ENCODE data around the gene BCL2.

The BCL2 gene

DNA sequence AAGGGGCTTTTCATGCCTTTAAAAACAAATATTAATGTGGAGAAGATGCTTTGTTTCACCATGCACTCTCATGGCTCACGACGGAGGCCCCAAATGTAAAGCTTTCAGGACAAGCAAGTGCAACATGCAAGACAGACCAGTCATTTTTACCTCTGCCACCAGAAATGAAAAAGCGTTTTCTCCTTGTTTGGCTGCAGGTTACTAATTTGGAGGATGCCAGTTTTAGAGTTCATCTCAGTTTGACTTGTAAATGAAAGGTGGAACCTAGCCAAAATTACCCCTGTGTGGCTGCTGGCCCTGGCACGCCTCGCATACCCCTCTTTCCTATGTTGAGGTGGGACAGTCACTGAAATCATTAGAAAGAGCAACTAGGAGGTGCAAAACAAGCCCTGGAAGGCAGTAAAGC lies 138.6 kb downstream of the BCL2 start:
- no peak for DNase-seq (ENCODE audit: low read depth)

DNA sequence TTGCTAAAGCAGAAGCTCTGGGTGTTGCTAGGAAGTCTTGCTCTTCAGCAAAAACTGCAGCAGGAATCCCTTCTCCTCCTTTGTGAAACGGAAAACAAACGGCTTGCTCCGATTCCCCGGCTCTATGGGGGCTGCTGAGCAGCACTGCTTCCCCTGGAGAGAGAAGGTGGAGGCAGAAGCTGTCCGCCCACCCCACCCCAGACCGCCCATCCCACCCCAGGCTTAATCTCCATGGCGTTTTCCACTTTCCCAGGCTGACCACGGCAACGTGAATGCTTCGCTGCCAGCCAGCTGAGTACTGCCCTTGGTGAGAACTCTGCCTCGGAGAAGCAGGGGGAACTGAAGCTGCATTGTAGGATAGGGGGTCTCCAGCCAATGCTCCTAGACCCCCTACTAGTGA lies 139.2 kb downstream of the BCL2 start:
- DNase-seq (ENCODE audit: low read depth) = no peak

DNA sequence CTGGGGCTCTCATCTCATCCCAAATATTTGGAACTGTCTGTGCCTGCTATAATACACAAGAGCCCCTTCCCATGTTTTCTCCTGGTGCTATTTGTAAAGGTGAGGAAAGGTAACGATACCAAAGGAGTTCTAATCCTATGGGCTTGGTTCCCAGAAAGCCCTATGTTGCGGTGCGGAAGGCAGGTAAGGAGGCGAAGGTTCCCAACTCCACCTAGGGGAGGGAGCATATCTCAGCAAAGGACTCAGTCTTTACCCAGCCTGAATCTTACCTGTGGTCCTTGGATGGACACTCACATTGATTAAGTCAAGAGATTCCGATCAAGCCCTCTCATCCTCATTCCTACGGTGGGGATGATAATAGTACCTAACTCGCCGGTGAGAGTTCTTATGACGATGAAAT lies 140.1 kb downstream of the BCL2 start:
- no peak for DNase-seq (ENCODE audit: low read depth)

DNA sequence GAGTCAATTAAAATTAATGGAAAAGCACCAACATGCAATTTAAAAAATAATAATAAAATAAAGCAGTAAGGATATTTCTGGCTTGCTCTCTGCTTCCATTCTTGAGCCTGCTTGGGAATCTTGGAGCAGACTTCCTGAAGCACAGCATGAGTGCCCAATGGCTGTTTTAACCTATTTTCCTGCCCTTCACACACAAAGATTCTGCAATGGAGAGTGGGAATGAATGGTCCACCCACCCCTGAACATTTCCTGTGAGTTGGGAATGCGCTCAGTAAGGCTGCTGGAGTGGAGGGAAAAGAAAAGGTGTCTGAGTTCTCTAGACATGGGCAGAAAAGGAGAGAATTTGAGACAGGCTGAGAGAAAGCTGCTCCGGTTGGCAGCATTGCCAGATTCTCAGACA lies 140.6 kb downstream of the BCL2 start:
- DNase-seq (ENCODE audit: low read depth) = no peak

DNA sequence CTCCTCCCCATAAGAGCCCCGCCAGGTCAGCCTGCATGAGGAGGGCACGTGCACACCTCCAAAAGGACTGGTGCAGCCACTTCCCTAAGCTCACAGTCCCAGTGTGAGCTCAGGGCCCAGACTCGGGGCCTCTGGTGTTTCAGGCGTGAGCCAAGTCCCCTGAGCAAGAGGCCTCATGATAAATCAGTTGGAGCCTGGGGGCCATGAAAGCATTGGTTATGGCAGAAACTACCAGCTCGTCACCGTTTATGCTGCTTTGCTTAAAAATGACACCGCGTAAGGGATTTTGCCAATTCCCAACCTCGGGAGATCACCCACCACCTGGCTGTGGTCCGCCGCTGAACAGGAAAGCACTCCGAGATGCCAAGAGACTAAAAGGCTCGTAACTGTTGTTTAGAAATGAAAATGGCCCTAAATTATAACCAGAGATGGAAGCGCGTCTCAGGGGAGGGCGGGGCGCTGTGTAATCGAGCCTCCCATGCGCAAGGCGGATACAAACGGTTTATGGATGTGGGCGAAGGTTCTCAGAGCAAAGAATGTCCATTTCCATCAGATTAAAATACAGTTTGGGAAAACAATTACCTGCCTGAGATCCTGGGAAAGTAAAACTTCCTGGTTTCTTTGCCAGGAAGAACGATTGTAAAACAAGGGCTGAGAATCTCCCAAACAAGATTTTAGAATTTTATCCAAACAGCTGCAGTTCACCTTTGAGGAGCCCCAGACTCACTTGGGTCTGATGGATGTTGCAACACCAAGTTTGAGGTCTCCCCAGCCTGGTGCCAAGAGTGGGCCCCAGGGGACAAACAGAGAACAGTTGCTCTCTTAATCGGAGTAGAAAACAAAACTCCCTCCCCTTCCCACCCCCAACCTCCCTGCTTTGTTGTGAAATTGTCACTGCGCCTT lies 141.4 kb downstream of the BCL2 start:
- no peak for DNase-seq (ENCODE audit: low read depth)

DNA sequence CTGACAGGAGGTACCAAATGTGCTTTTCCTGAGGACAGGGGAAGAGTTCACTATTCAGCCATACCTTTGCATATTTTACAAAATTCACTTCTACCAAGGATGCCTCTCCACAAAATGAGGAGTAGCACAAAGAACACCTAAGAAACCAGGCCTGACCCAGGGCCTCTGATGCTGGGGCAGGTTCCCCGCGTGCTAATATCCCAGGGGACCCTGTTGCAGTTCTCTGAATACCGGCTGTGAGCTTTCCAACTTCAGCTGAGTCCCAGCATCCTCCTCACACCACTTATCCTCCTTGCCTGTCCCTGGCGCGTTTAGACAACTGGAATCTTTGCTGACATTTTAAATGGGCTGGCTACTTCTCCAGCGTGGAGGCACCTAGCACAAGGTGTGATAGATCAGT lies 142.3 kb downstream of the BCL2 start:
- DNase-seq (ENCODE audit: low read depth) = no peak

DNA sequence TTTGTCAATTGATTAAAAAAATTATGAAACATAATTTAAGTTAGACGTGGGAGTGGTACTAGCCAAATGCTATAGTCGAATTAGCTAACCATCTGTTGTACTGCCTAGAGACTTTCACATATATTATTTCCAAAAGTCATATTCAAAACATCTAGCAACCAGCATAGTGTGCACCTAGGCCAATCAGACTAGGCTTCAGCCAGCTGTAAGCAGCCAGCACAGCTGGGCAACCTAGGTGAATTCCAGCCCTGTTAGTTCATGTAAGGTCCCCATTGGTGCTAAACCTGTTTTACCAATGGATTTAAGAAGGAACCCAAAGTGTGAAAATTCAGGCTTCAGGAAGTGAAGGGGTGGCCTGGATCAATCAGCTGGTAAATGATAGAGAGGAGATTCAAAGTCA lies 144.3 kb downstream of the BCL2 start:
- no peak for DNase-seq (ENCODE audit: low read depth)

DNA sequence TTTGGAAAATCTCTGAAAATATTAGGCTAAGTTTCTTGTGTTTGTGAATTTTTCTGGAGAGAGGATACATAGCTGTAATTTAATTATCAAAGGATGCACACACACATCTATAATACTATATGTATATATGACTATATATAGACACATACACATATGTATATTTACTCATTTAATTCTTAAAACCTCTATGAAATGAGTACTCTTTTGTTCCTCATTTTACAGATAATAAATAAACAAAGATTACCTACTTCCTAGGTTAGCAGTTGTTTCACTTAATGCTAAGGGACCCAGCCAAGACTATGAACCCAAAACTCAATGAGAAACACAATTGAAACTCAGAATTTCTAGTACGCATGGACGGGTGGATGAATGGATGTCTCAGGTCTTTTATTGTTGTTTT lies 145.6 kb downstream of the BCL2 start:
- no peak for DNase-seq (ENCODE audit: low read depth)

DNA sequence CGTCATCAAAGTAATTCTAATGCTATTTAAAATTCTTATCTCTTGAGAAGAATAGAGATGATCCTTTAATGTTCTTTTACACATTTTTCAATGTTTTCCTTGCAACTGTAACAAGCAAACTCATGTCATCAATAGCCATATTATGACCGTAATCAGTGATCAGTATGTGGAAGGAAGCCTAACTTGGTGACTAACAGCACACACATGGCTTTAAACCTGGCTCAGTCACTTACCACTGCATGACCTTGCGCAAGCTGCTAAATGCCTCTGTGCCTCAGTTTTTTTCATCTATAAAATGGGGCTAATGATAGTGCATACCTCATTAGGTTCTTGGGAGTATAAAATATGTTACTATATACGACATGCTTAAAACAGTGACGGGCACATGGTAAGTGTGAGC lies 149.7 kb downstream of the BCL2 start:
- no peak for DNase-seq (ENCODE audit: low read depth)

DNA sequence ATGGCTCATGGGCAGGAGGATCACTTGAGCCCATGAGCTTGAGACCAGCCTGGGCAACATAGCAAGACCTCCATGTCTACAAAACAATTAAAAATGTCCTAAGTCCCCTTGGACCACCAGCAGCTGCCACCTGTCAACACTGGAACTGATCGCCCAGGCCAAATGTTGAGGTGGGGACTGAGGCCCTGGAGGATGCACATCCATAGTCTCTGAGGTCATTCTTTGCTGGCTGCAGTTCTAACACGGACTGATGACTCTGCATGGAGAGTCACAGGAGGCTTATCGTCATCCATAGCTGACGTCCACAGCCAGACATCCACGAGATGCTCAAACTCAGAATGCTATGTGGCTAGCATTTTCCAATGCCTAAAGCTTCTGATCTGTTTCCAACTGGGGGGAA lies 151.3 kb downstream of the BCL2 start:
- no peak for DNase-seq (ENCODE audit: low read depth)

DNA sequence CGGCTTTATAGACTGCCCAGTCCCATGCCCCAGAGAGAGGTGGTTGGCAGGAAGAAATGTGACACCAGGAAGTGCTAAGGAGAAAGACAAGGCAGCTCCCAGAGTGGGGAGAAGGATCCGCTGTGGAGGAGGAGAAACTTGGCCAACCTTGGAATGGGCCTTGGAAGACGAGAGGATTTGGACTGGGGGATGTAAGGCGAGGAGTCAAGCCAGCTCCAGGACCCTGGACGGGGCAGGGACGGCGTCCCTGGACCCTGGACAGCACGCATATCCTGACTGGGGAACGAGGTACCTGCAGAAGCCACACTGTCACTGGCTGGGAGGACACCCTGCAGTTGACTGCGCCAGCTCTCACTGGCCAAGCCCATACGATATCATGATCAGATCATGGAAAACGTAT lies 153.4 kb downstream of the BCL2 start:
- DNase-seq (ENCODE audit: low read depth) = no peak

DNA sequence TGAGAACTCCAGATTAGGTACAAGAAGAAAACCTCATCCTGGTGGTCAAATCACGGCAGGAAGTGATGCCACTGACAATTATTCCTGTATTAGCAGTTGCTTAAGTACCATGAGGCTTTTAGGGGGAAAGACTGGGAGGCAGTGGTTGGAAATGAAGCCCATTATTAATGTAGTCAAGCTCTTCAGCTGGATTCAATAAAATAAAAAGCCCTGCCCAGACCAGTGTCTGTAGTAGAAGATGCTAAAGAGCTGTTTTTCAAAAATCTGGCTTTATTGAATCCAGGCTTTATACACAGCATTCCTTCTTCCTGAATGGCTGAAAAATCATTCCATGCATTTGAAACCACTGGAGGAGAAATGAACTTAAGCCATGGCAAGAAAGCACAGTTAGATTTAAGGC lies 155.2 kb downstream of the BCL2 start:
- no peak for DNase-seq (ENCODE audit: low read depth)

DNA sequence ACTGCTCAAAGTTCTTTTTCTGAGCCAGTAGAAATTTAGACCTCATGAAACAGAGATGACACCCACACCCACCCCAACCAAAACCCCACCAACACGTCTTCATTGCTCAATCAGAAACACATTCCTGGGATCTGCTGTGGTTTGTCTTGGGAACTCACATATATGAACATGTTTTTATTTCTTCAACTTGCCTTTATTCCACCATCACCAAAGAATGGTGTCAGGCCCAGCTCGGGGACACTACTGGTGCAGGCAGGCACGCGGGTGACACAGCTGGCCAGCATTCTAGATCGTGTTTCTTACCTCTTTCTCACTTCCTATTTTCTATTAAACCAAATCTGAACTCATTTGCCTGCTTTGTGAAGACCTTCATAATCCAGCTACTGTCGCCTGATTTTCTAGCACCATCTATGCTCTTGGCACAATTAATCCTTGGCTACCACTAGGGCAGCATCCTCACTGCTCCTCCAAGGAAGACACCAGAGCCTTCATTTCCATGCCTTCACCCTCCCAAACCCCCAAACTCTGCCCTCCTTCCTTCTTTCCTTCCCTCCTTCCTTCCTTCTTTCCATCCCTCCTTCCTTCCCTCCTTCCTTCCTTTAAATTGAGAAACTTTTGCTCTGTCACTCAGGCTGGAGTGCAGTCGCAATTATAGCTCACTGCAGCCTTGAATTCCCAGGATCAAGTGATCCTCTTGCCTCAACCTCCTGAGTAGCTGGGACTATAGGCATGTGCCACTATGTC lies 157.1 kb downstream of the BCL2 start:
- no peak for DNase-seq (ENCODE audit: low read depth)

DNA sequence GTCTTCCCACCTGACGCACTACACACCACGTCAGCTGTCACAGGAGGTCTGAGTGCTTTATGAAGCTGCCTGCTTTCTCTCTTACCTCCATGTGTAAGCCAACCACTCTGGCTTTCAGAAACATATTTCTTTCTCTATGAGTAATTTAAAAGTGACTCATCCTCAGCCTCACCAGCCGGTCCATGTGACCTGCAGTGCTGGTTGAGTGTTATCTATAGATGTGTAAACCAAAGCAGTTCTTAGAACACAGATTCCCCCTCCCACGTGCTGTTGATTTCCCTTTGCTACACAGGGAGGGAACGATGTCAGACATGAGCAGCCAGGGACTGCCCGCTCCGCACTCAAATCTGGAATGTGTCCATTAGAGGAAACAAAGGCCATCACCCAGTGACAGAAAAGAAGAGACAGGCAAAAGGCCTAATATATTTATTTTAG lies 157.8 kb downstream of the BCL2 start:
- peak; percentile 43 for DNase-seq (ENCODE audit: low read depth)

DNA sequence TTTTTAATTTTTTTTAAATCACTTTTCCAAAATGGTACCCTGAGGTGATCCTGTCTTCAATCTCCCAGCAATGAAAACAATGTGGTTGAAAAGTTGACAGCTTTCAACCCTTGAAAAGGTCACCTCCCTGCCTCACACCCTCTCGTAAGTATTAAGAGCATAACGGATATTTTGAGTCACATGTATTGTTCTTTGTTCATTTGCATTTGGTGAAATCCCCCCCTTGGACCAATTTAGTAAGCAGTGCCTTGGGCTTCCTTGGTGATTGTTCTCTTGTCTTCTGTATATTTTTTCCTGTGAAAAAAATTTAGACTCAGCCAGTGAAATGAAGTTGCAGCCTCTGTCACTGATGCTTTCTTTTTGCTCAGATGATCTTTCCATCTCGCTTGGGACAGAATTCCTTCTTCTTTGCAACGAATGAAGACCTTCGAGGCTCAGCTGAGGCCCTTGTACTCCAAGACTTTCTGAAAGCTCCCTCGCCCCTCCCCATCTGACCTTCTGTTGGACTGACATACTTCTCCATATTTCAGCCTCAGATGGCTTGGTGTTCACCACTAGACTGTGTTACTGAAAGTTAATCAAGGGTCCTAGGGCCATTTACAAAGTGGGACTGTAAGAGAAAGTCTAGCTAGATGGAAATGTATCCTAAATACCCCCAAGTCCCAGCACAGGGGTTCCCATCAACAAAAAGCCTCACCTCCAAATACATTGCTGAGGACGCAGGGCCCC lies 158.4 kb downstream of the BCL2 start:
- no peak for DNase-seq (ENCODE audit: low read depth)

DNA sequence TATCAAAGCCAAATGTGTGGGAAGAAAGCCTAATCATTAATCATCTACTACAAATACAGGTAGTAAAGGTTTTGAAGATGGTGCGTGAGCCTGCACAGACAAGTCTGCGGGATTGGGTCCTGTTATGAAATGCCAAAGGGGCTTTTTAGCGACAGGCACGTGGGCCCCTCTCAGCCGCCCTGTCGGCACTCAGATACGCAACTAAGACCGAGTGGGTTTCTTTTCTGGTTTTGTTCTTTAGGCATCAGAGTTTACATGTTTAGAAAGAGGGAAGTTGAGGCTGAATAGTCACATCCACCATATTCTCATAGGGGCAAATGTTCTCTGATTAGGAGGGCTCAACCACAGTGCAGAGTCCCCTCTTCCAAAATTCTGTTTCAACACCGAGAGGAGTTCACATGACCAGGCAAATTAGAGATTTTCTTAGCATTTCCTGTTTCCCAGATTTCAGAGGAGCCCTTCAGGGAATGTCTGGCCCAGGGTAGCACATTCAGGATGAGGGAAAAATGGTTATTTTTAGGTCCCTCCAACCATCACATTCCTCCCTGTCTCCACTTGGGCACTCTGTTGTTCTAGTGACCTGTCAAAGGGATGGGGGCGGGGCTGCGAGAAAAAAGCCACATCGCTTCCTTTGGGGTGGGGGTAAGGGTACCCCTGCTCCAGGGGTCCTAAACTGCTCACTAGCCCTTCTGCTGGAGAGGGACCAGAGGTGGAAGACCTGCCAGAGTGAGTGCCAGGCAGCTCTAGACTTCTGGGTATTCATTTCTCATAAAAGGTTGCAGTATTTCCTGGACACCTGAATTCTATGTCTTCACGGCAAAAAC lies 159.2 kb downstream of the BCL2 start:
- no peak for DNase-seq (ENCODE audit: low read depth)

DNA sequence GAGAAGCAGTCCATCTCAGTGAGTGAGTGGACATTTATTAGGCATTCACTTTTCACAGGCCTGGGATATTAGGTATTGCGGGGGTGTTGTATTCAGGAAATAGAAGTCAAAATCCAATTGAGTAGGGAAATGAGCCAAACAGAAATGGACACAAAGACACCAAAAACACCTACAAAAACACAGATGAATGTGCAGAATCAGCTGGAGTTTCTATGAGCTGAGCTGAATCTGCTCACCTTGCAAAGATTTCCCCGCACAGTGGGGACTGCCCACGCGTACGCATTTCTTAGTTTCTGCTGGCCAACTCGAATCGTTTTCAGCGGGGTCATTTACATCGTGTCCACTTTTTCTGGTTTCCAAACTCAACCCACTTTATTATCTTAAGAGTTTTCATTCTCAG lies 160.0 kb downstream of the BCL2 start:
- no peak for DNase-seq (ENCODE audit: low read depth)

DNA sequence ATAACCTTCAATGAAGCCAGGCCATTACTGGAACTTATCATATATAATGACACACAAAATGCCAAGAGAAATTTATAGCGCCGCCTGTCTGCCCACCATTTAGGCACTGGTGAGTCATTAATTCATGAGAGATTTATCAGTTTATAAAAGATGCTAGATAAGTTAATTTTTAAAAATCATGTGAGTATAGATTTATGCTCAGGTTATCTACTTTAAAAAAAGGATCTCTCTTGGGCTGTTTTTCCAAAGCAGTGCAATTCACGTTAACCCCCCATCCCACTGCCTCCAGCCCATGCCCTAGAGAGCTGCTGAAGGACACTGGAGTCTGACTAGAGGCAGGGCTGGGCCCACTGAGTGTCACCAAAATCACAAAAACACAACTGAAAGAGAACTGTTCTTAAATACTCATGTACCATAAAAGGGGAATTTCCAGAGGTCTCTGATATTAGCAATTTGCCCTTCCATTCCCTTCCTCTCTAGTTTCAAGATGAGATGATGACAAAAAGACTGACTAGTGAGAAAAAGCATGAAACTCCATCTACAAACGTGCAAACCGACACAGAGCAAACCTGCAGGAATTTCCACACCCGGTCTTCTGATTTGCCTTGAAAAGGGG lies 160.8 kb downstream of the BCL2 start:
- DNase-seq (ENCODE audit: low read depth) = no peak

DNA sequence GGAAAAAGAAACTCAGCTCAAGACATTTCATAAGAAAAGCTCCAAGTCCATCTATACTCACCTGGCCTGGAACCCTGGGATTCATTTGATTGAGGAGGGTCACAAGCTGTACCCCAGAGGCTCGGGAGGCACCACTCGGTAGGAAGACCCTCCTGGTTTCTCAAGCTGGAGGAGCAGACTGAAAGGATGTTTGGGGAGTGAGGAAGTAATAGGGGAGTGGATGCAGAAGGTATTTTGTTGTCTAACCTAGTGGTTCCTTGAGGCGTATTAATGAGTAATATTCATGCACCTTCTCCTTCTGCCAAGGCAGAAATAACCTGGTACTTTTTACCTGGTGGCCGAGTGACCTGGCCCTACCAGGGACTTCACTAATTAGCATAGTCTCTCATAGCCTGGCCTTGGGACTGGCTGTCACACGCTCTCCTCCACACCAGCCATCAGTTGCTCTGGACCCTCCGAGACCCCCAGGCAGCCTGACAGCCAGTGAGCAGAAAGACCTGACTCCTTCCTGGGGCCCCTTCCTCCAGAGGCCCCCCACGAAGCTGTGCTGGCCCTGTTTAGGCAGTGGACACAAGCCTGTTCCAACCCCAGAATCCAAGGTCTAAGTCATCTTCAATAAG lies 161.4 kb downstream of the BCL2 start:
- no peak for DNase-seq (ENCODE audit: low read depth)

DNA sequence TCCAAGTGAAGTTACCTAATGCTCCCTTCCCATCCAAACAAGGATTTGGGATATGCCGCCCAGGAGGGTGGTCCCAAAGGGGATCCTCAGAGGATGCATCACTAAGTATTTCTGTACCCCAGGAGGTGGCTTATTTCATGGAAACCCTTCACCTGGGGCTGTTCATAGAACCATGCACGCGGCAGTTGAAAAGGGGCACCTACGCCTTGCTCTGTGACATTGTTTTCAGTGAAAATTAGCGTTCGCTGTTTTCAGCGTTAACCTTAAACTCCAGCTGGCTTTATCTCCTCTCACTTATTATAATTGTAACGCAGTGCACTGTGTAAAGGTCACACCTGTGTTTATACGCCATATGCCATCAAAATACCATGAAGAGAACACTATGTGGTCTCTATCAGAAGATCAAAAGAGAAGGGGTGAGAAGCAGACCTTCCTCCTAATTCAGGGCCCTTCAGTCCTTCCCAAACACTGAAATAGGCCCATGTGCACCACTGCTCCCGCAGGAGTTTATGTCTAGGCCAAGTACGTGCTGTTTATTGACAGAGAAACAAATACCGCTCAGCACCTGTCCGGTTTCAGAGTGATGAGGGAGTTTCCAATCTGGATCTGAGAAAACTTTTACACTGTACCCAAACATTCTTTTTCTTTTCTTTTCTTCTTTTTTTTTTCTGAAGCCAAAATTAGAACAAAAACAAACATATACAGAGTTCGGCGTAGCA lies 162.1 kb downstream of the BCL2 start:
- DNase-seq (ENCODE audit: low read depth) = no peak
